HAP-1 (cell line): ENCODE data around the gene PHLDA1.

Source experiments
- DNase-seq, 2 experiments: peaks; one replicate each; pipeline ENCODE4 v3.0.0-alpha.2; 2016 to 2020; ENCODE audit warnings: low spot score in 2 of 2
- H3K27me3 ChIP-seq: fragments of 250-450 bp; sonication (Bioruptor Pico); 2 replicates; pipeline ENCODE4 v1.5.1; 2020; ENCODE audit warnings: low read depth, mild to moderate bottlenecking, moderate library complexity
- H3K36me3 ChIP-seq: fragments of 250-450 bp; sonication (Bioruptor Pico); replicated peaks from 2 replicates; pipeline ENCODE4 v1.5.1; 2020; ENCODE audit warnings: mild to moderate bottlenecking
- H3K4me1 ChIP-seq: fragments of 250-450 bp; sonication (Bioruptor Pico); 2 replicates; pipeline ENCODE4 v1.5.1; 2020; ENCODE audit warnings: mild to moderate bottlenecking
- H3K4me3 ChIP-seq: fragments of 250-450 bp; sonication (Bioruptor Pico); 2 replicates; pipeline ENCODE4 v1.5.1; 2020; ENCODE audit warnings: mild to moderate bottlenecking, moderate library complexity
- H3K9me3 ChIP-seq: fragments of 250-450 bp; sonication (Bioruptor Pico); 2 replicates; pipeline ENCODE4 v1.5.1; 2020; ENCODE audit warnings: mild to moderate bottlenecking, moderate library complexity
- in situ Hi-C: fragments of 300-500 bp; cut with MboI; formaldehyde crosslinking; loops from 3 replicates; pipeline ENCODE4 v1.14.3; 2020; ENCODE audit warnings: low sequenced_read_pairs, inconsistent platforms, mixed read lengths

Gene PHLDA1

DNA sequence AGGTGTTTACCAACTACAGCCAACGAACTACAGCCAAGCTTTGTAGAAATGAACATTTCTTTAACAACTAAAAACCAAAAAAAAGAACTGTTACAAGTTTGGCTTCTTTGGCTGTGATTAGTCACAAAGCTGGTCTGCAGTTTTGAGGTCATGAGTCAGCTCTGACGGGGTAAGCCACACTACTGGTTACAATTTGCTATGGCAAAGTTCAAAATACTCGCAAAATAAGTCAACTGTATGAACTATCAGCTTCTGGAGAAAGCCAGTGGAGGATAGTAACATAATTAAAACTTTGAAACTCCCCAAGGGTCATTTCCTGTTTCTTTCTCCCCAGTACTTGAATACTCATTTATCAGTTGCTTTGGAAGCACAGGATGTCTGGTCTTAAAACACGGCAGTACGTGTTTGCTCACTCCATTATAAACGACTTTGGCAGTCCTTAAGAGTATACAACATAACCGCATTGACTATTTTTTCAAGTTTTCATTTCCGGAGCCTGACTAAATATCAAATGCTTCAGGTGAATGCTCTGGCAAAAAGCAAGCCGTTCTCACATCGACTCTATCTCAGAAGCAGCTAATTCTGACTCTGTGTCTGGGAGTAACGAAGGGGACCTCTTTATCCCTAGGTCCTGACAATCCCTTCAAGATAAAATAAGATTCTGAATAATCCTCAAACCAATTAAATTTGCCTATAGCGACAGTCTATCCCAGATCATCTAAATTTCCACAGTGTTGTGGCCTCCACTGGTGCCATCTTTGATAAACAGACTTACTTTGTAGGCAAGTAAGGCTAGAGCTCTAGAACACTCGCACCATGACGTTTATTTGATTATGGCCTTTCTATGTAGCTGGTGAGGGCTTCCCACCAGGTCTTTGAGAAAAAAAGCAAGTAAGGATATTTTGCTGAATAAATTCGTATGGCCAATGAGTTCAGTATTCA is 10.6 kb downstream of the PHLDA1 start:
- no peak for DNase-seq
- in situ Hi-C loops: no loop called here
- H3K4me3 ChIP-seq: no peak overlapping the region
- no peaks in the 10 kb centered on the region for H3K36me3 ChIP-seq
- peaks cover 13% of the 10 kb centered on the region for H3K4me1 ChIP-seq
- H3K9me3 ChIP-seq: no peaks in the 10 kb centered on the region
- H3K27me3 ChIP-seq: no peaks in the 10 kb centered on the region

DNA sequence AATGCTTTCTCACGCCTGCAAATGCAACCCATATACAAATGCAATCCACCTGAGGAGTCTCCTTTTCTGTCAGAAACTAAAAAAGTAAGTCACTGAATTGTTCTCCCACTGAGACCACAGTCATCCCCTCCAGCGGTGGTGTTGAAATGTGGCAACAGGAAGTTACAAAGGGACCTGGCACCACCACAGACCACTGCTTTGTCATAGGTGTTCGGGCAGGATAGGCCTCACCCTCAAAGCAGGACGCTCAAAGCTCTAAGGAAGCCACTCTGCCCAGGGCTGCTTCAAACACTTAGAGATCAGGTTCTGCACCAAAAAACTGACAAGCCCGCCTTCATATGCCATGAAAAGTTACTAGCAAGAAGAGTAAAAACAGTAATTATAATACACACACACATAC is 11.3 kb downstream of the PHLDA1 start:
- no peak for DNase-seq
- Histone ChIP-seq H3K36me3 (no peaks in the 10 kb centered on the region), H3K27me3 (no peaks in the 10 kb centered on the region), H3K4me1 (peaks cover 8% of the 10 kb centered on the region), H3K9me3 (no peaks in the 10 kb centered on the region), H3K4me3 (no peak overlapping the region)
- in situ Hi-C loops: no loop called here

DNA sequence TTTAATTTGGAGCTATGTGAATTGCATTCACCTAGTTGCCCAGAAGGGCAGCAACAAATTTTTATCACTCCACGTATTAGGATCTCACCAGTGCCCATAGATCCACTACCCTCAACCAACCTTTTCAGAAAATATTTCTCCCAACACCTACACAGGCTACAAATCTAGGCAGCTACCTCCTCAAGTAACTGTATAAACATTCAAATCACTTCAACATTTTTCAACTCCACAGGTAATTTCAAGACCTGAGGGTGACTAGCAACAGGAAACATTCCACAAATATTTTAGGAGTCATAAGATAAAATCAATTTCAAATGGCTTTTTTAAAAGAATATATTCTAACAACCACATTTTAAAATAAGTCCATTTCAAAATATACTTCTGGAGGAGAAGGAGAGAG is 12.9 kb downstream of the PHLDA1 start:
- Histone ChIP-seq H3K4me1 (no peaks in the 10 kb centered on the region), H3K27me3 (no peaks in the 10 kb centered on the region), H3K4me3 (no peak overlapping the region), H3K9me3 (no peaks in the 10 kb centered on the region), H3K36me3 (no peaks in the 10 kb centered on the region)
- DNase-seq: no peak
- in situ Hi-C loops: no loop called here

DNA sequence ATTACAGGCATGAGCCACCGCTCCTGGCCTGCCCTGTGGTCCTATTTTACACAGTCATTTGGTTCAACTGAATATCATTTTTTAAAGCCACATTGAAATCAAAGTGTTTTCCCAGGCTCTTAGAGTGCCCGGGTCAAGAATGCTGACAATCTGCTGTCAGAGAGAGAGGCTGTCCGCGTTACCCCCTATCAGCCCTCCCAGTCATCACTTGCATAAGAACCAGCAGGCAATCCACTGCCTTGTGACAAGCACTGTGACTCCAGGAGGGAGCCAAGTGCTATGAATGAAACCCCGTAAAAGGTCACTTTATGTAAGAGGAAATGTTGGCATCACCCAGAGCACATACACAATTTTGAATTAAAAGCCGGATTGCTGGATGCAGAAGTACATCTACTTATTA is 13.5 kb downstream of the PHLDA1 start:
- Histone ChIP-seq H3K27me3 (no peaks in the 10 kb centered on the region), H3K4me3 (no peak overlapping the region), H3K36me3 (no peaks in the 10 kb centered on the region), H3K4me1 (no peaks in the 10 kb centered on the region), H3K9me3 (no peaks in the 10 kb centered on the region)
- in situ Hi-C loops: no loop called here
- DNase-seq: no peak

DNA sequence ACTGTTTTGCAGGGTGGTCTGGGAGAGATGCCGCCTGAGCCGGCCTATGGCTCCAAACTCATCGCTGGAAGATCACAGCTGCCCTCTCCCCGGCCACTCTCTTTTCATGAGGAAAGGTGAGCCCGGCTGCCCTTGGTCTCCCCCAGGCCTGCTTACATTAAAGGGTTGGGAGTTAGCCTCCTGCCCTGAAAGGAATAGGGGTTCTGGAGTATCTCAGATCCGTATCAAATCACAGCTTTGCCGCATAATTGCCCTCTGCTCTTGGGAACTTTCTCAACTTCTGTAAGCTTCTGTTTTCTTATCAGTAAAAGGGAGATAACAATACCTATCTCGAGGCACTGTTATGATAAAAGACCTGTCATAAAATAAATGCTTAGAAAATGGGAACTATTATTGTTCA is 17.6 kb downstream of the PHLDA1 start:
- DNase-seq: no peak
- H3K27me3 ChIP-seq: no peaks in the 10 kb centered on the region
- H3K9me3 ChIP-seq: no peaks in the 10 kb centered on the region
- no peak overlapping the region for H3K4me3 ChIP-seq
- no peaks in the 10 kb centered on the region for H3K36me3 ChIP-seq
- in situ Hi-C loops: no loop called here
- H3K4me1 ChIP-seq: no peaks in the 10 kb centered on the region

DNA sequence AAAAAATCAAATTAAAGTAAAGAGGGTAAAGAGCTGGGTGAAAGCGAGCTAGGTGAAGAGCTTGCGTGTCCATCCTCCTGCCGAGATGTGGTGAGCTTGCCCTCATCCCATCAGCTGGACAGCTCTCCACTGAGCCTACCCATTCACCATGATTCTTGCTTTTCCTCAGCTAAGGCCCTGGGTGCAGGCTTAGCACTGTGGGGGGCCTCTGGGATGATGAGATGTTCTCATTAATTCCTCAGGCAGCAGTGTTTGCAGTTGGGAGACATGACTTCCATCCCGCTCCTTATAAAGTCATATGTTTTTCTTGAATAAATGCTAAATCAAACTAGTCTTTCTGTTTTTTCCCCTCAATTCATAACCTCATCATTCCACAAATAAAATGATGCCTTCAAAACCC is 18.0 kb downstream of the PHLDA1 start:
- H3K4me3 ChIP-seq: no peak overlapping the region
- no peak for DNase-seq
- in situ Hi-C loops: no loop called here
- H3K27me3 ChIP-seq: no peaks in the 10 kb centered on the region
- no peaks in the 10 kb centered on the region for H3K9me3 ChIP-seq
- no peaks in the 10 kb centered on the region for H3K36me3 ChIP-seq
- no peaks in the 10 kb centered on the region for H3K4me1 ChIP-seq

DNA sequence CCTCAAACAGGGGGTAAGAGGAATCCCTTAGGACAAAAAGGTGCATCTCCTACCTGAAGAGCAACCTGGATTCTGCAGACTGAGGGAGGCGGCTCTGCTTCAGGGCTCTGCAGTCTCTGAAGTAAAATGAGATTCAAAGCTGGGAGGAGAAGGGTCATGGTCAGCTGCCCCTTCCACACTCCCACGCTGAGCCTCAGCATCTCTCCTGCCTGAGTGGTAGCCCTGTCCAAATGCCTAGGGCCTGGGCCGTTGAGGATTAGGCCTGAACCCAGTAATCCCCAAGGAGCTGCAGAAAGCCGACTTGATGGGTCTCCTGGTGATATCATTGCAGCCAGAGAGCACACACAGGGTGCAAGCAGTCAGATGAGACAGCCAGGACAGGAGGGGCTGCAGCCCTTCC is 18.9 kb downstream of the PHLDA1 start:
- no peak for DNase-seq
- Histone ChIP-seq H3K27me3 (no peaks in the 10 kb centered on the region), H3K4me1 (no peaks in the 10 kb centered on the region), H3K36me3 (no peaks in the 10 kb centered on the region), H3K4me3 (no peak overlapping the region), H3K9me3 (no peaks in the 10 kb centered on the region)
- in situ Hi-C loops: no loop called here

DNA sequence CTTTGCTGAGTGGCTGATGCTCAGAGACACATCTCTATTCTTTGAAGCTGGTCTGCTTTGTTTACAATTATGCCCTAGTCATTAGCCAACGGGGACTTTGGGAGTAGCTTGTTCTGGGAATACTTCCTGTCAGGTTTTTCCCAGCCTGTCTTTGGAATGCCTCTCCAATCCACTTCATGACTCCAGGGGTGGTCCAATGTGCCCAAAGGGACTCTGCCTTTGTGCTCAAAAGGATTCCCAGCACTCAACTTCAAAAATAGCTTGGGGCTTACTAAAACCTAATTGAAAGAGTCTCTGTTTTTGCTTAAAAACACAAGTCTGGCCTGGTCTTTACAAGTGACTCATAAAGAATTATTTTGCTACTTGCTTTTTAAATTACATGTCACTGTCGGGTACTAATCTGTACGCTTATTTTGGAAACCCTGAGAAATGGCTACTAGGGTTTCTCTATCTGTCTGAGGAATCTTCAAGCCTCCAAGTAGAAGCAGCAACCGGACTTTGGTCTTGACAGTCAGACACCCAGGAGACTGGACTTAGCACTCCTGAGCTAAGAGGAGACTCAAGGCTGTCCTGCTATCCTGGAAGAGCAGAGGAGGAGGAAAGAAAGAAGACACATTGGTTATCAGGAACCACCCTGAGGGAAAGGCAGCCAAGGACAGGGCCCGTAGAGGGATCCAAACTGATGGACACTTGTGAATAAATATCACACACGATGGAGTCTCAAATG is 20.7 kb downstream of the PHLDA1 start:
- Histone ChIP-seq H3K4me1 (no peaks in the 10 kb centered on the region), H3K36me3 (no peaks in the 10 kb centered on the region), H3K27me3 (no peaks in the 10 kb centered on the region), H3K4me3 (no peak overlapping the region), H3K9me3 (no peaks in the 10 kb centered on the region)
- in situ Hi-C loops: no loop called here
- DNase-seq: no peak

DNA sequence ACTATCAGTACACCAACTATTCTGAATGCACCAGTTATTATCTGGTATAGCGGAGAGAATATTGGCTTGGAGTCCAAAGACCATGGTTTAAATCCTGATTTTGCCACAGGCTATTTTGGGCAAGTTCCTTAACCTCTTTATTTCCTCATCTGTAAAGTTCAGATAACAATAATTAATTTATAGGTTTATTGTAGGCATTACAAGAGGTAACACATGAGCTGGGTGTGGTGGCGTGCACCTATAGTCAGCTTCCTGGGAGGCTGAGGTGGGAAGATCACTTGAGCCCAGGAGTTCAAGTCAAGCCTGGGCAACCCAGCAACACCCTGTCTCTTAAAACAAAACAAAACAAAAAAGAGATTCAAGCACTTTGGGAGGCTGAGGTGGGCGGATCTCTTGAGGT is 23.1 kb downstream of the PHLDA1 start:
- H3K36me3 ChIP-seq: no peaks in the 10 kb centered on the region
- H3K4me1 ChIP-seq: no peaks in the 10 kb centered on the region
- H3K27me3 ChIP-seq: no peaks in the 10 kb centered on the region
- no peaks in the 10 kb centered on the region for H3K9me3 ChIP-seq
- in situ Hi-C loops: no loop called here
- no peak overlapping the region for H3K4me3 ChIP-seq
- DNase-seq: no peak

DNA sequence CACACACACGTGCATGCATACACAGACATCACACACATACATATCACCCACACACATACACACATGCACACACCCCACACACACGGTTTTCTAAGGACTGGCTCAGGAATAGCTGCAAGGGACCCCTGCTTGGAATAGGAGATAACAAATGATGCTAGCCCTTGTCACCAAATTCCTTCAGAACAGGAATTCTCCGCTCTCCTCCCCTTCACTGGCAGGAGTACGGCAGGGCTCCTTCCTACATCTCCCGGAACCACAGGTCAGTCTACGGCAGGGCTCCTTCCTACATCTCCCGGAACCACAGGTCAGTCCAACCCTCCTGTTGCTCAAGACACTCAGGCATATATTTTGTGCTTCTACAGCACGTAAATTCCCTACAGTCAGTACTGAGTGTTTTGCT is 23.9 kb downstream of the PHLDA1 start:
- no peaks in the 10 kb centered on the region for H3K27me3 ChIP-seq
- no peaks in the 10 kb centered on the region for H3K36me3 ChIP-seq
- in situ Hi-C loops: no loop called here
- no peaks in the 10 kb centered on the region for H3K9me3 ChIP-seq
- no peak for DNase-seq
- no peak overlapping the region for H3K4me3 ChIP-seq
- no peaks in the 10 kb centered on the region for H3K4me1 ChIP-seq

DNA sequence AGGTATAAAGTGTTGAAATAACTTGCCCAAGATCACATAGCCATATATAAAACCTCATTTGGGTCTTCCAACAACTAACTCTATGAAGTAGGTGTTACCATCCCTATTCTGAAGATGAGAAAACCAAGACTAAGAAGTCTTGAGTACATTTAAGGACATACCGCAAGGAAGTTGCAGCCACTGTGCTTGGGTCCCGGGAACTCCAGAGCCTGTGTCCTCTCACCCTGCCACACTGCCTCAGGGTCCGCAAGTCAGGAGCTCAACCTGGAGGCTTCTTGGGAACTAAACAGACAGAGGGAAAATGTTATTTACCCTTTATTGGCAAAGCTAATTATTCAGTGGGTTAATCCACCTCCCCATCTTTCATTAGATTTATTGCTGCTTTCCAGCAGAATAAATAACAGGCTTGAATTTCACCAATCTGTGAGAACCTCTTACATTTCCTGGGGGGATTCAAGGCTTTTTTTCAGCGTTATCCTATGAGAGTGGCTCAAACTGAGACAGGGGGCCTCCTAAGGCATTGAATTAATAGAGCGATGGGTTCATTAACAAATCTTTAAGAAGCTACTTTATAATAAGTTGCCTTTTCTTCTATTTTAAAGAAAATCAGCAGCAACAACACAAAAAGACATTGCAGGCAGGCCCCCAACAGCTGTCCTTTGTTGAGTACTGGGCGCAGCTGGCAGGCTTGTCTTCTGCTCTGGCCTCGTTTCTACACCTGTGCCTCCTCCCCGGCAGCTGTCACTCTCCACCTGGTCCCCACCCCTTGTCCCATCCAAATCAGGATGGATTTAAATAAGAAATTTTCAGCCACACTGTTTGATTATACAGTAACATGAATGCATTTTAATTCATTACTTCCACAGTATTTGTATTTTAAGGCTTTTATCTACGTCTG is 25.3 kb downstream of the PHLDA1 start:
- Histone ChIP-seq H3K4me3 (no peak overlapping the region), H3K4me1 (no peaks in the 10 kb centered on the region), H3K27me3 (no peaks in the 10 kb centered on the region), H3K9me3 (no peaks in the 10 kb centered on the region), H3K36me3 (no peaks in the 10 kb centered on the region)
- DNase-seq: no peak
- in situ Hi-C loops: no loop called here

DNA sequence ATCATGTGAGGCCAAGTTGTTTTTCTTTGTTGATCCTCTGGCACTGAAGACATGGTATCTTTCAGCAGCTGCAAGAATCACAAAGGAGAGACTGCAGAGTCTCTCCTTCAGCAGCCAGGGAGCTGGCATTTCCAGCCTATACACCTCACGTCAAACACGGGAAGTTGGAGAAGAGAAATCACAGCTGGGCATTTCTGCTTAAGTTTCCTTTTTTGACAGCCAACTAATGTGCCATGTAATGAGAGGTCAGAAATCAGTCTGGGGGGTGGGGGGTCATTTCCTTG is 28.3 kb downstream of the PHLDA1 start:
- Histone ChIP-seq H3K27me3 (no peaks in the 10 kb centered on the region), H3K36me3 (no peaks in the 10 kb centered on the region), H3K9me3 (no peaks in the 10 kb centered on the region; the same call in 1 of the 2 replicates), H3K4me1 (peaks cover 5% of the 10 kb centered on the region), H3K4me3 (no peak overlapping the region)
- DNase-seq: no peak
- in situ Hi-C loops: no loop called here

DNA sequence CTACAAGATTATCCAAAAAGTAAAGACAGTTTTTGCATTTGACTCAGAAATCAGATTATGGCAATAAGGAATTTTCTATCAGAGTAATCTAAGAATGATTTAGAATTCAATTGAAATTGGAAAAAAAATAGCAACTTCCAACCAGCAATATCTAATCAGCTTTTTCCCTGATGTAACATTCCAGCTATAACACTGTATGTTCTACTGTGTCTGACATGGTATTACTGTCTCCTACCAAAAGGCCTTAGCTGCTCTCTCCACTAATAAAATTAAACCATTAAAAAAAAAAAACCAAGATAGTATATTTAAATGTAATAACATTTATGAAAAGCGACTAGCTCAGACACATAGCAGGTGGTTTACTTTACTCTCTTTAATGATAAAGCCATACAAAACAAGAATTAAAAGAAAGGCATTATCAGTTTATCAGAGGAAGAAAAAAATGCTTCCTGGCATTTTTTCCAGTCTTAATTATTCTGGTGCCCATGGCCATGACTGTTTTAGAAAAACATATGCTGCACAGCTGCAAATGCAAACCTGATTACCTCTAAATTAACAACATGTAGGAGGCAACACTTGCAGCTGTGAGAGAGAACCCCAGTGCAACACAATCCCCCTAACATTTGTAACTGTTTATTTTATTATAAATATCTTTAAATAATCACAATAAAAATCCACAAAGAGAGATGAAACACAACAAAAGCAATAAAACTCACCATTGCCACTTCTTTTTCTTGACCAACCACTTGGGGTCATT is 28.8 kb downstream of the PHLDA1 start:
- H3K4me3 ChIP-seq: no peak overlapping the region
- no peaks in the 10 kb centered on the region for H3K27me3 ChIP-seq
- DNase-seq: no peak
- H3K4me1 ChIP-seq: peaks cover 7% of the 10 kb centered on the region
- H3K36me3 ChIP-seq: no peaks in the 10 kb centered on the region
- in situ Hi-C loops: no loop called here
- no peaks in the 10 kb centered on the region; the same call in 1 of the 2 replicates for H3K9me3 ChIP-seq
